DMS53 treated with DMSO at 0.1 percent for 48 hours (cell line): ENCODE measurements around the gene MCAM.

ENCODE experiments used
- DNase-seq: peaks from one replicate; lab custom pipeline; 2025; ENCODE audit not compliant: unreplicated experiment; lab: John Stamatoyannopoulos, UW

MCAM gene

DNA sequence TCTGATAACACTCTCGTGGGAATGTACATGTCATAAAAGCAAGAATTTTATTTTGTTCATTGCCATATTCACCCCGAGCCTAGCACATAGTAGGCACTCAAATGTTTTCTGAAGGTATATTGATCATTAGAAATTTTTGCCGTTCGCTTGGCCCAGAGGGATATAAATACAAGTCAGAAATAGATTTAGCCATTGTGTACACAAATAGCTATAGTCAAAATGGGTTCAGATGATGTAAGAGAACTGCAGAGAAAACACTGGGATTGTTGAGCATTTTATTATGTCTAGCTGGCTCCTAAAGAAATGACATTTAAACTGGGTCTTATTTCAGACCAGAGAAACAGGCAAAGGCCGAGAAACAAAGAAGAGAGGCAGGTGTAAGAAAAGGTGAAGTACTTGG lies 49.3 kb downstream of the MCAM start:
- DNase-seq, result no peak

DNA sequence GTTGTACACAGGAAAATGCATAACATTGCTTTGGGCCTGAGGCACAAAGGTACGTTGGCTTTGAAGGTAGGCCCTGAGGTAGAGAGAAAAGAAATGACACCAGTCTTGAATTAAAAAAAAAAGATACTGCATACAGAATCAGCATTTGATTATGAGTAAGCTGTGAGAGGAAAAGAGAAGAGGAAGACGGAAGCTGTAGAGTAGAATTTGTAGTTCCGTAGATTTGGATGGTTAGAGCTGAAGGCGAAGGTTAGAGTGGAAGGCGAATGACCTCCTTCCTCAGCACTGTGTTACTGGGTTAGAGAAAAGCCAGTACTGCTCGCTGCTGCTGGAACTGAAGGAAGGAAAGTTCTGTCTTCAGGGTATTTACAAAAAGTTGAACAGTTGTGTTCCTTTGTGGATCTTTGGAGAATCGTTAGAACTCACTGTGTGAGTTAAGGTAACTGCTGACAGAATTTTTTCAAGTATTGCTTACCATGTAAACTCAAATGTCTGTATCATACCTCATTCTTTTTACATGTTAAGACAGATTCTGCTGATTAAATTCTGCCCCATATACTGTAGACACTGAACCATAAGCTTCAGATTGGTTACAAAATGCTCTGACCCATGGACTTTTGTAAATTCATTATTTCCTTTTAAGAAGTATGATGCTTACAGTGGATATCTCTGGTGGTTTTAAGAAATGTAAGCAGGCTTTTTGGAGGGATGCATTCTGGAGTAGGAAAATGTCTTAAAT lies 50.2 kb downstream of the MCAM start:
- DNase-seq, result no peak

GRCh38 chr11:119266063-119266462 lies 50.9 kb downstream of the MCAM start:
- no peak for DNase-seq

- no peak for DNase-seq
Observed at GRCh38 chr11:119263352-119263940, 53.5 kb downstream of the MCAM start.

DNA sequence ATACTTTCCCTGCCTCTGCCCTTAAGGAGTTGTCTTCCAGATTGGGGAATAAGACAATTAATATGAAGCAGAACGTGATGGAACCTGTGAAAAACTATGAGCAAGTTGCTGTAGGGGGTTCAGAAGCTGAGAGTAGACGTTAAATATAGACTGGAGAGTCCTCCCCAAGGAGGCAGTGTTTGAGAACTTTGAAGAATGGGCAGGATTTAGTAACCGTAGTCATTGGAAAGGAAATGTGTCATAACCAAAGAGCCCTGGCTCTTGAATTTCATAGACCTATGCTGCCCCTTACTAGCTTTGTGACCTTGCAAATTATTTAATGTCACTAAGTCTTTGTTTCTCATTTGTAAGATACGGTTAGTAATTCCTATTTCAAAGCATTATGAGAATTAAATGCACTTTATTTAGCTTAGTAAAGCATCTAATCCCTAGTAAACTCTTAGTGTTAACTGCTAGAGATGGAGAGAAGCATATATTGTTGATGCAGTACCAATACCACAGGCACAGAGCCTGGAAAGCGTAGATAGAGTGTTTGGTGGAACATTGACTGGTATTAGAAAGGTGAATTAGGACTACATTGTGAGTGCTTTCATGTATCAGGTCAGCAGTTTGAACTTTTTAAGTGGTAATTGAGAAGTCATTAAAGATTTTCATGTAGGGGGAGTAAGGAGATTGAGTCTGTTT lies 54.1 kb downstream of the MCAM start:
- no peak for DNase-seq

GRCh38 chr11:119258983-119259382 lies 57.9 kb downstream of the MCAM start:
- no peak for DNase-seq
